Measurements from ENCODE around the gene PKDCC.

- TF ChIP-seq CTCF (conservative IDR thresholded peaks at IDR 0.05) (no peak), EZH2 (IDR thresholded peaks at IDR 0.05; ENCODE audit: low read depth) (no peak)
These were observed 18.6 kb upstream of the PKDCC start for GRCh38 chr2:42029171-42029570.
